A673 (cell line): ENCODE data around the gene MED12L.

ENCODE experiments used
- CTCF ChIP-seq: fragments of 300-800, 200-600 bp; sonication (generic); conservative IDR thresholded peaks from 2 replicates; pipeline ENCODE4 v1.5.1; 2017; ENCODE audit warnings: low read depth, mild to moderate bottlenecking, antibody characterized with exemption, low read length, moderate library complexity, mixed read lengths
- EZH2 ChIP-seq: fragments of 200-600 bp; sonication (generic); IDR thresholded peaks from 2 replicates; pipeline ENCODE4 v1.6.1; 2017; ENCODE audit warnings: borderline replicate concordance, low read depth, mild to moderate bottlenecking, mixed read lengths, antibody characterized with exemption, low read length; ENCODE audit not compliant: poor library complexity, severe bottlenecking

- TF ChIP-seq EZH2 (no peak), CTCF (peak; percentile 22; the same call in 1 of the 2 replicates)
These were observed 31.6 kb downstream of the MED12L start for GRCh38 chr3:151117047-151117446.
